Limb (tissue), 2 donors: ENCODE results near the gene HUNK.
A peak's percentile ranks its signal among the peaks of the same experiment; 100 is the strongest.
"Not testable (repeated sequence)": the region's sequence is repeated elsewhere in the genome, so short reads cannot be mapped to it uniquely, and the experiment has no call there.

ENCODE experiments used
- DNase-seq, 2 donors: peaks; one replicate each; pipeline ENCODE4 v3.0.0-alpha.2; 2016; ENCODE audit errors: extremely low spot score in 2 of 2

Gene HUNK

GRCh38 chr21:31870472-31871193, 2.2 kb upstream of the HUNK start:
- no peak for DNase-seq

- DNase-seq, result not testable (repeated sequence)
Observed at GRCh38 chr21:31871371-31871770, 1.4 kb upstream of the HUNK start.

DNA sequence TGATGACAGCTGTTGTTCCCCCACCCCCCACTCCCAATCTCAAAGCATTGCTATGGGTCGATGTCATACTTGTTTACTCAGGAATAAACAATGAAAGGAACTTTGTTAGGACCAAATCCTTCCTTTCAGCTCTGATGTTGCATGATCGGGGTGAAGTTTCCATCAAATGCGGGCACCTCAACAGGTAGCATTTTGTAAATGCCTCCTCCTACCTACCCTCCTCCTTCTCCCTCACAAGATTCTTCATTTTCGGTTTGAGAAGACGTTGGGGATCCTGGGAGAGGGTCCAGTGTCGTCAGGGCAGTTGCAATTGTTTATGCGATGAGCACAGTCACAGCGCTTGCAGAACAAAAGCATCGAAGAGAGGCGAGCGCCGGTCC, 758 bp upstream of the HUNK start:
- no peak for DNase-seq

DNA sequence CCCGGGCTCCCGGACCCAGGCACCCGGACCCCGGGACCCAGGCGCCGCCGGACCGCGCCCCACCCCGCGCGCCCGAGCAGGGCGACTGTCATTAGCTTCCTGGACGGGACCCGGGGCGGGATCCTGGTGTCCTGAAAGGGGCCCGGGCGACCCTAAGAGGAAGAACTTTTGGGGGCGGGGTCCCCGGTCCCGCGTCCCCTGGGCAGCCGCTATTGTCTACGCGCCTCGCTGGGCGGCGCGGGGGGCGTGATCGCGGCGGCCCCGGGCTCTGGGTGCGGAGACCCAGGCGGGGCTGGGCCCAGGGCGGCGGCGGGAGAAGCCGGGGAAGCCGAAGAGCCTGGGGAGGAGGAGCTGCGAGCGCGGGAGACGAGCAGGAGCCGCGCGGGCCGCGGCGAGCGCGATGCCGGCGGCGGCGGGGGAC, 465 bp downstream of the HUNK start:
- DNase-seq, result peak in 1 of 2 donors; percentile 75

DNA sequence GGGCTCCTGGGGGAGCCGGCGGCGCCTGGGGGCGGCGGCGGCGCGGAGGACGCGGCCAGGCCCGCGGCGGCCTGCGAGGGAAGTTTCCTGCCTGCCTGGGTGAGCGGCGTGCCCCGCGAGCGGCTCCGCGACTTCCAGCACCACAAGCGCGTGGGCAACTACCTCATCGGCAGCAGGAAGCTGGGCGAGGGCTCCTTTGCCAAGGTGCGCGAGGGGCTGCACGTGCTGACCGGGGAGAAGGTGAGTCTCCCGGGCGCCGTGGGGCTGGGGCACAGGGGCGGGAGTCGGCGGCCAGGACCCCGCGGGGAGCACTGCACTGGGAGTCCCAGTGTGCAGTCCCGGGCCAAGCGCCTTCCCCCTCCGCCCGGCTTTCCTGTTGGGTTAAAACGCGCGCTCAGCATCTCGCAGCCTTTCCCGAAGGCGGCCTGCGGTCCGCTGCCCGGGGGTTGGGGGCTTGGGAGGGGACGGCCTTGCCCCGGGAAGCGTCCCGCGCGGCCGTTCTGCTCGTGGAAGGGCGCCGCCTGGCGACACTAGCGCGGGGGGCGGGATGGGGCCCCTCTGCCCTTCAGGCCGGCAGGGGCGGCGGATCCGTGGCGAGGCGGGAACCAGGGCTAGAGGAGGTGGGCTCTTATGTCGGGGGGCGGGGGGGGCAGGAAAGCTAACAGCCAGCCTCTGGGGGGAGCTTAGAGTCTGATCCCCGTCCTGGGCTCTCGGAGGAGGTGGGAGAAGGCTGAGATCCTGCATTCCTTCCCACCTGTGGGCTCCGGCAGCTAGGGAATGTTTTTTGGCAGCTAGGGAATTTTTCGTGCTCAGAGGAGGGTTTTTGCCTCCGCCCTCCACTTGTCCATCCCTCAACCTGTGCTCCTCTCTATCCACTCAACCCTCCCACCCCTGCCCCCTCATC, 1.1 kb downstream of the HUNK start:
- DNase-seq, result peak; percentile 58 to 88

GRCh38 chr21:31874812-31875212, 2.0 kb downstream of the HUNK start:
- peak in 1 of 2 donors; percentile 51 for DNase-seq

DNA sequence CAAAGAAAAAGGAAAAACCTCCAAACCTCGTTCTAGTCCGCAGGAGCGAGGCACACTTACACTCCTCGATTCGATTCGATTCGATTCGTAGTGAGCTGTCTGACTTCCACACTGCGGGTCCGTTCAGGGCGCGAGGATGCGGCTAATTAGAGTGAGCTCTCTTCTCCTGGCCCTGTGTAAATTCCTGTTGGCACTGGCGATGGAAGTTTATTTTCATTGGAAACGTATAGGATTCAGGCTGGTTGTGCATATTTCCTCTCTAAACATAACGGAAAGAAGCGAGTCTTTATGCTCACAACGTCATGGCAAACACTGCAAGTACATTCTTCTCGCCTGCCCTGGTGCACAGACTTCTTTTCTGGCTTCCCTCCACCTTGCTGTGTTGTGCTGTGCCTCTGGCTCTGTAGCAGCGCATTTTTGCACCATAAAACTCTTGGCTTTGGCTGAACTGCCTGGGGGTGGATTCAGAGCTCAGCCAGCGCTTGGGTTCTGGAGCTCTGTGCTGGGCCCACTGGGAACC, 2.7 kb downstream of the HUNK start:
- DNase-seq, result peak; percentile 69 to 82

DNA sequence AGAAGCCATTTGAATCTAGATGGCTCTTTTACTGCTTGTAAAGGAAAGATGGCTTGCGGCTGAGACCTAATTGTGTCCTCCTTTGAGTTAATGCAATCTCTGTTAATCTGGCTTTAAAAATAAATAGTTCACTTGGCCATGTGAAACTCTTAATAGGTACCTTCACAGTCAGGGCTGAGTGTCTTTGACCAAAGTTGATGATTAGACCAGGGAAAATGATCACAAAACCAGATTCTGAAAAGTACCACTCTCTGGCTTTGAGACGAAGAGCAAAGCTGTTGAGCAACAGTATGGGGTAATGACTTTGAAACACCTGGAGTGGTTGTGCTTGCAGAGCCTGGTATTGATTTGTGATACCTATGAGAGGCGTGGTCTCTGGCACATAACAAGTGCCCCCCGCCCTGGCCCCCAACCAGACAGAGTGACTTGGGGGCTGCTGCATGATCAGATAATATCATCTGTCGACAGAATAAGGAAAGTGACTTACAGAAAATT, 4.7 kb downstream of the HUNK start:
- DNase-seq, result no peak

GRCh38 chr21:31878831-31879230, 6.0 kb downstream of the HUNK start:
- no peak for DNase-seq

DNA sequence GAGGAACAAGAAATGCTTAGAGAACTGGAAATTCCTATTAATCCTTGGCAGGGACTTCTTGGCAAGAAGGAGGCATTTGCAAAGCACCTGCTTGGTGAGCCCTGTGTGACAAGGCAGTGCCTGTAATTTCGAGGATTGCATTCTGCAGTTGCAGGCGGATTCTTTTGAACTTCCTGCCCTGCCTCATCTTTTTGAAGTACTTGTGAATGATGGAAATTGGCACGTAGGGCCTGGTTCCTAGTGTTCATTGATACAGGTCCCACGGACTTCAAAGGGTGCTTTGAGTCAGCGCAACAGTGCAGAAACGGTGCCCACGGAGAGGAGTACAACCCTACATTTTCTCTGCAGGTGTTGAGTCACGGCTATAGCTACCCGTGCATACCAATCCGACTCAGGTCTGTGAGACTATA, 6.4 kb downstream of the HUNK start:
- DNase-seq, result no peak

GRCh38 chr21:31879911-31880310, 7.1 kb downstream of the HUNK start:
- no peak for DNase-seq

GRCh38 chr21:31880816-31881215, 8.0 kb downstream of the HUNK start:
- DNase-seq, result no peak

DNA sequence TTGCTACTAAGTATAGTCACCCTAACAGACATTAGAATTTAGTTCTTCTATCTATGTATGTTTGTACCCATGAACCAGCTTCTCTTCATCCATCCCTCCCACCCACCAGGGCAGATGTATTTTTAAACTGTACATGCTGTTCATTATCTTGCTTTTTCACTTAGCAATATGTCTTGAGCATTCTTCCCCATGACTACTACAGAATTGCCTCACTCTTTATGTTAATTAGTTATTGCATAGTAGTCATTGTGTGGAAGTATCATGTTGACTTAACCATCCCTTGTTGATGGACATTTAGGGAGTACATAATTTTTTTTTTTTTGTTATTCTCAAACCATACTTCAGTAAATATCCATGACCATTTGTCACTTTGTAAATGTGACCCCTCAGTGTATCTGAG, 9.9 kb downstream of the HUNK start:
- no peak for DNase-seq

- no peak for DNase-seq
Observed at GRCh38 chr21:31885146-31885545, 12.3 kb downstream of the HUNK start.

DNA sequence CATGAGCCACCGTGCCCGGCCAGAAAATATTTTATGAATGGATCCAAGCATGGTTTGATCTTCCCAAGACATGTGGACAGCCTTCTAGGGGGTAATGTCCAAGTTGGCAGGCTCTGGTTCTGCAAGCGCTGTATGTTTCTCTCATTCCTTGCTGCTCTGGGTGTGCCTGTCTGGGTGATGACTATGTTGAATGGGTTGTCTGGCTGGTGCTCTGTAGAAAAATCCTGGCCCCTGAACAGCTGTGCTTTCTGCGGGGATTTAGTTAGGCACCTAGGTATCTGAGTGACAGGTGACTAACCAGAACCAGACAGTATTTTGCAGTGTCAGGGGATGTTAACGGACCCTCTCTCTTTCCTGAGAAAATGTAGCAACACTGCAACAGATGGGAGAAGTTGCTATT, 14.1 kb downstream of the HUNK start:
- DNase-seq, result no peak

GRCh38 chr21:31887391-31887841, 14.6 kb downstream of the HUNK start:
- DNase-seq, result no peak

DNA sequence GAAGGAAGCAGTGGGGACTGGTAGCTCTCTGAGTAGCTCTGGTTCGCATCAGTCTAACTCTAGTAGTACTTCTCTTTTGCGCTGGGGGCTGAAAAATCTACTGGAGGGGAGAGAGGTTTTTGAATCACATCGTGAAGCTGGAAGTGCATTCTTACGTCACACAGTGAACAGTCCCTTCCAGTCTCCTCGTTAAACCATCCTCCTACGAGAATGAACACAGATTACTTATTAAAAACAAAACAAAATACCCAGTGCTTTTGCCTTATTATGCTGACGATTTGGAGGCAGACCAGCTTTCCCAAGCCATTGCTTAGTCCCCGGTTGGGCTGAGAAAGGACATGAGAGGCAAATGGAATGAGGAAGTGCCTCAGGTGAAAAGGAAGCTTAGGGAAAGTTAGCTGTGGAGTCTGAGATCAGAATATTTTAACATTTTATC, 16.1 kb downstream of the HUNK start:
- no peak for DNase-seq

GRCh38 chr21:31889460-31889859, 16.6 kb downstream of the HUNK start:
- DNase-seq, result no peak

DNA sequence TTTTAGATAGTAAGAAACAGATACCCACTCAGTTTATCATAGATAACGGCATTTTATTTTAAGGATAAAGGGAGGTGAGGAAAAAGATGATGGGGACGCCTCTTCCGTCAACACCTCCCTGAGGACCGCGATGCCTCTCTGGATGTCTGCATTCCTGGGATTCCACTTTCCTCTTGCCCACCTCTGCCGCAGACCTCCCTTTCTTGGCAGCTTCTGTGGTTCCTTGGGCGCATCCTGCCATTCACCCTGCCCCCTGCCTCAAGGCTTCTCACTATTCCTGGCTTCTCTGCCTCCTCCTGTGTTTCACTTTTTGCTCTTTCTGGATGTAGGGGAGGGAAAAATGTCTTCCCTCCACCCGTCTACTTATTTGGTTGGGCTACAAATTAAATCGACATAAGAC, 19.9 kb downstream of the HUNK start:
- DNase-seq, result no peak

- DNase-seq, result no peak
Observed at GRCh38 chr21:31893851-31894415, 21.1 kb downstream of the HUNK start.

- DNase-seq, result no peak
Observed at GRCh38 chr21:31894457-31894856, 21.6 kb downstream of the HUNK start.
